Measurements from ENCODE around the gene EFNA4.
A peak's percentile ranks its signal among the peaks of the same experiment; 100 is the strongest.

The EFNA4 gene, protein sequence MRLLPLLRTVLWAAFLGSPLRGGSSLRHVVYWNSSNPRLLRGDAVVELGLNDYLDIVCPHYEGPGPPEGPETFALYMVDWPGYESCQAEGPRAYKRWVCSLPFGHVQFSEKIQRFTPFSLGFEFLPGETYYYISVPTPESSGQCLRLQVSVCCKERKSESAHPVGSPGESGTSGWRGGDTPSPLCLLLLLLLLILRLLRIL

DNA sequence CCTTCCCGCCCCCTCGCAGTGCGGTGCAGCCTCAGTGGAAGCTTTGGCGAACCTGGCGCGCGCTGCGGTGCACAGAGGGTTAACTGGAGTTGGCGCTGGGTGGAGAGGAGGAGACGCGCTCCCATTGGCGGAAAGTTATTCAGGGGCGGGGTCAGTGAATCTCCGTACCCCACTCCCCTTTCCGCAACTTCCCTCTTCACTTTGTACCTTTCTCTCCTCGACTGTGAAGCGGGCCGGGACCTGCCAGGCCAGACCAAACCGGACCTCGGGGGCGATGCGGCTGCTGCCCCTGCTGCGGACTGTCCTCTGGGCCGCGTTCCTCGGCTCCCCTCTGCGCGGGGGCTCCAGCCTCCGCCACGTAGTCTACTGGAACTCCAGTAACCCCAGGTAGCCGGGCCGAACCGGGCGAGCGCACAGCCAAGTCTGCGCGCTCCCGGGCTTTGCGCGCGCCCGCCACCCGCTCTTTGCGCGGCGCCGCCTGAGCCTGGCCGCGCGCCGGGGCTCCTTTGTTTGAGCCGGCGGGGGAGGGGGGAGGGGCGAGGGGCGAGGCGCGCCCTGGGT, at the start of gene EFNA4:
Gene EFNA4 (plus strand): TSS at position 191 of the 561 bp plus-strand sequence. CDS start 84 bp downstream, at position 275.
- DNase-seq, result peak; percentile 38 to 56

DNA sequence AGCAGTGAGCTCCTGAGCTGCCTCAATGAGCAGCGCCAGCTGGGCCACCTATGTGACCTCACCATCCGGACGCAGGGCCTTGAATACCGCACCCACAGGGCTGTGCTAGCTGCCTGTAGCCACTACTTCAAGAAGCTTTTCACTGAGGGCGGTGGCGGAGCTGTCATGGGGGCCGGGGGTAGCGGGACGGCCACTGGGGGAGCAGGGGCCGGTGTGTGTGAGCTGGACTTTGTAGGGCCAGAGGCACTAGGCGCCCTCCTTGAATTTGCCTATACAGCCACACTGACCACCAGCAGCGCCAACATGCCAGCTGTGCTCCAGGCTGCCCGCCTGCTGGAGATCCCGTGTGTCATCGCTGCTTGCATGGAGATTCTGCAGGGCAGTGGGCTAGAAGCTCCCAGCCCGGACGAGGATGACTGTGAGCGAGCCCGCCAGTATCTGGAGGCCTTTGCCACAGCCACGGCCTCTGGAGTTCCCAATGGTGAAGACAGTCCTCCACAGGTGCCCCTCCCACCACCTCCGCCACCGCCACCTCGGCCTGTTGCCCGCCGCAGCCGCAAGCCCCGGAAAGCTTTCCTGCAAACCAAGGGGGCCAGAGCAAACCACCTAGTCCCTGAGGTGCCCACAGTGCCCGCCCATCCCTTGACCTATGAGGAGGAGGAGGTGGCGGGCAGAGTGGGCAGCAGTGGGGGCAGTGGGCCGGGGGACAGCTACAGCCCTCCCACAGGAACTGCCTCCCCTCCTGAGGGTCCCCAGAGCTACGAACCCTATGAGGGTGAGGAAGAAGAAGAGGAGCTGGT, 48.6 kb upstream of the EFNA4 start:
- no peak for DNase-seq

DNA sequence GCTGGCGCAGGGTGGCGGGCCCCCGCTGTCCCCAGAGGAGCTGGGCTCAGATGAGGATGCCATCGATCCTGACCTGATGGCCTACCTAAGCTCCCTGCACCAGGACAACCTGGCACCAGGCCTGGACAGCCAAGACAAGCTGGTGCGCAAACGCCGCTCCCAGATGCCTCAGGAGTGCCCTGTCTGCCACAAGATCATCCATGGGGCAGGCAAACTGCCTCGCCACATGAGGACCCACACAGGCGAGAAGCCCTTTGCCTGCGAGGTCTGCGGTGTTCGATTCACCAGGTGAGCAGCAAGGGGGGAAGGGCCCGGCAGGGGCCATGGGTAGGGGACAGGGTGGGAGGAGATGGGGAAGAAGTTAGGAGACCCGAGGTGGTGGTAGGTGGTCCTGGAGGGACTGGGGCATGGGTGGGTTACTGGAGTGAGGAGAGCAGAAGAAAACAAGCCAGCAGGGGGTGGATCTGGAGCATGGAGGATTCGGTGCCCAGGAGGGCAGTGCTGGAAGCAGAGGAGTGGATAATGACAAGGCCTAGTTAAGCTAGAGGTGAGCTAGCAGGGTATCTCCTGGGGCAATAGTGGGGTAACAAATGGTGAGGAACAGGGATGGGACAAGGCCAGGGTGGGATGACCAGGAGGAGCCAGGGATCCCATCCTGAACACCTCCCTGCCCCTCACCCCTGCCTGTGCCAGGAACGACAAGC, 47.9 kb upstream of the EFNA4 start:
- DNase-seq, result no peak

DNA sequence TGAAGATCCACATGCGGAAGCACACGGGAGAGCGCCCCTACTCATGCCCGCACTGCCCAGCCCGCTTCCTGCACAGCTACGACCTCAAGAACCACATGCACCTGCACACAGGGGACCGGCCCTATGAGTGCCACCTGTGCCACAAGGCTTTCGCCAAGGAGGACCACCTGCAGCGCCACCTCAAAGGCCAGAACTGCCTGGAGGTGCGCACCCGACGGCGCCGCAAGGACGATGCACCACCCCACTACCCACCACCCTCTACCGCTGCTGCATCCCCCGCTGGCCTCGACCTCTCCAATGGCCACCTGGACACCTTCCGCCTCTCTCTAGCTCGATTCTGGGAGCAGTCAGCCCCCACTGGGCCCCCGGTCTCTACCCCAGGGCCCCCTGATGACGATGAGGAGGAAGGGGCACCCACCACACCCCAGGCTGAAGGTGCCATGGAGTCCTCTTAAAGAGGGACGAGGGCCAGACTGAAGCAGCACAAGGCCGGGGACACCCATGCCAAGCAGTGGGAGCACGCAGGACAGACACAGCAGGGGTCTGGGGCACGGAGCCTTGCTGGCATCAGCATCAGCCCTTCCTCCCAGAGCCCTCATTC, 47.2 kb upstream of the EFNA4 start:
- DNase-seq, result no peak

DNA sequence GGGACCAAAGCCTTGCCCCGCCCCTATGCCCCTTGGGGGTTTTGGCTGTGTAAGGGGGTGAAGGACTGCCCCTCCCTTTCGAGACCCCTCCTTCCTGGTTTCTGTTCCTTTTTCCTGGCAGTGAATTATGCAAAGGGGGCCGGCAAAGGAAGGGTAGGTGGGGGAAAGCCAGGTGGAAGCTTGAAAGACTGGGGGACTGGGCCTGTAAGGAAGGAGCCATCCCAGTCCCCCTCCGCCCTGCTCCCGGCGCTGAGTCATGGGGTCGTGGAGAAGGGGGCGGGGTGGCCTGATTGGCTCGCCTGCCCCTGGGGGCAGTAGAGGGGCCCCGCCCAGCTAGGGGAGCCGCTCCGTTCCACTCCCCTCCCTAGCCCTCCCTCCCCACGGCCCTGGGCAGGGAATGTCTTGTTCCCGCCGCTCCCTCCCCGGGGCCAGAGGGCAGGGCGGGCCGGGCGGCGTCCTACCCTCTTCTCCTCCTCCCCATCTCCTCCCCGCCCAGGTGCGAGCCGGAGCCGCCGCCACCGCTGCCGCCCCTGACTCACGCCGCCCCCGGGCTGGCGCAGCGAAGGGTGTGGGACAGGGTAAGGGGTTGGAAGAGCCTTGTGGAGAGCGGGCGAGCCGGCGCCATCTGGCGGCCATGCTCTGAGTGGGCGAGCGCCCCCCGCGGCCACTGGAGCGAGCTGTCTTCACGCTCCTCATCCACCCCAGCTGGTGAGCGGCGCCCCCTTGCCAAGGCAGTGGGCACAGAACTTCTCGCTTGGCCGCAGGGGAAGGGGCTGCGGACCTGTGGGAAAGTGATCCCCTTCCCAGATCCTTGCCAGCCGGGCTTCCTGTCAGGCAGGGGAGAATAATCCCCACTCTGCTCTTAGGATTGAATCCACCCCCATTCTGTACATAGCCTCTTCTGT, 46.2 kb upstream of the EFNA4 start:
- DNase-seq, result peak; percentile 72 to 86

DNA sequence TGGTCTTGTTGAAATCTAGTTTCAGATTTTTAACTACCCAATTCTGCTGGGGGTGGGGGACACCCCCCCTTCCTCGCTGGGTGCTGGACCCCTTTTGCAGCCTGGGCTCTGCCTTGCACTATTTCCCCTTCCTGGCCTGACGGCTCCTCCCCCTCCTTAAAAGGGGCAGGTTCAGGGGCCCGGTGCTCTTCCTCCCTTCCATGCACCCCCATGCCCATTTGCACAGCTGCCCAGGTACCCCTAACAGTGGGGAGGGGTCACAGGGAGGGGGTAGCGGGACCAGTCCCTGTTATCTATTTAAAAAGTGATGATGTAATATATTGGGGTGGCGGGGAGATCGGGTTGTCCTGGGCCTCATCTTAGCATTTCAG, 45.6 kb upstream of the EFNA4 start:
- no peak for DNase-seq

DNA sequence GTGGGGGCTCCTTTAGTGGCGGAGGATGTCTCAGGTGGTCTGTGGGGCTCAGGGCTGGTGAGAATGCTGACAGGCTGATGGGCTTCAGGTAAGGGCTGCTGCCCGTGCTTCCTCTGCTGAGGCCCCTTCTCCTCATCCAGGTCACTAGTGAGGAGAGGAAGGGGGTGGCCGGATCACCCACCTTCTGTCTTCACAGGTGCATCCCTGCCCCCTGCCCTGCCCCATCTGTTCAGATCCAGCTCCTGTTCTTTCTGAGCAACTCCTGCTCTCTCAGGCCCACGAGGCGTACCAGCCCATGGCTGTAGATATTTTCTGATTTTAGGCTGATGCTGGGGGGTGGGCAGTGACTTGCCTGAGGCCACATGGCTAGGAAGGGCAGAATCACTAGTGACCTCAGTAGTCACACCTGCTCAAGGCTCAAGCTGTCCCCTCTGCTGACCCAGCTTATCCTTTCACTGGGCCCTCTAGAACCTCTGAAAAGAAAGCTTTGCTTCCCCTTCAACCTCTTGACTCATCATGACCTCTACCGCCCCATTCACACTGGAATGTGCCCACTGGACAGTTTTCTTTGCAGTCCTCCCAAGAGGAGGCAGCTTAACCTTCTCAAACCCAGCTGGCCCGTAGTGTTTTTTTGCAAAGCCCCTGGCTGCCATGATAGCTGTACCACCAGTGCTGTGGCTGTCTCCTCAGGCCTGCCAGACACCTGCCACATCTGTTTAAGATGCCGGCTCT, 44.8 kb upstream of the EFNA4 start:
- DNase-seq, result peak in 1 of 2 experiments; percentile 44

DNA sequence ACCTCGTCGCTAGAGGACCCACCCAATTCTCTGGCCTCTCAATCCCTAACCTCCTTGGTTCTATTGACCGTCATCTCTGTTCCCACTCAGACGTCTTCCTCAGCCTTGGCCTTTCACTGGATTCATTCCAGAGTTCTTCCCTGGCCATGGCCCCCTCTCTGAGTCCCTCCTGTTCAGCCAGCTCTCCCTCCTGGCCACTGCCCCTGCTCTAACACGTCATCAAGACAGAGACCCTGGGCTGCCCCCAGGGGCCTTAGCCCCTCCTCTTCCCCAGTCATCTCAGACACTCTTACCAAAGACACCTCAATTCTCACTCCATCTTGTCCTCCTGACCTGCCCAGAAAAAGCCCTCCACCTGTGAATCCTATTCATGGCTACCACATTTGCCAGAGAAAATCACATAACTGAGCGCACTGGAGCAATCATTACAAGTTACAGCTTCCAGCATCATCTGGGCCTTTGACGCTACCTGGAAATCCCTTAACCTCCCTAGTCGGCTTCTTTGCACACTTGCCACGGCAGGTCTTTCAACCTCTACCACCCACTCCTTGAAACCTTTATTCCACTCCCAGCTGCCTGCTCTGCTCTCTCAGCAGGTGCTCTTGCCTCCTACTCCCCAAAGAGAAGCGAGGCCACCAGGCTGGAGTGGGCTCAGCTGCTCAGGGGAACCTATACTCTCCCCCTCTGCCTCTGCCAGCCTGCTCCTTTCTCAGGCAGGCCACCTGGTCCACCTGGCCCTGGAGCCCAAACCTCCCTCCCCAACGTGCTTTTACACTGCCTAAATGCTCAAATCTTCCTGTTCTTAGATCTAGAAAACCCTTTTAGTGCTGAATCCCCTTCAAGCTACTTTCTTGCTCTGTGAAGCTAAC, 43.9 kb upstream of the EFNA4 start:
- DNase-seq, result no peak

DNA sequence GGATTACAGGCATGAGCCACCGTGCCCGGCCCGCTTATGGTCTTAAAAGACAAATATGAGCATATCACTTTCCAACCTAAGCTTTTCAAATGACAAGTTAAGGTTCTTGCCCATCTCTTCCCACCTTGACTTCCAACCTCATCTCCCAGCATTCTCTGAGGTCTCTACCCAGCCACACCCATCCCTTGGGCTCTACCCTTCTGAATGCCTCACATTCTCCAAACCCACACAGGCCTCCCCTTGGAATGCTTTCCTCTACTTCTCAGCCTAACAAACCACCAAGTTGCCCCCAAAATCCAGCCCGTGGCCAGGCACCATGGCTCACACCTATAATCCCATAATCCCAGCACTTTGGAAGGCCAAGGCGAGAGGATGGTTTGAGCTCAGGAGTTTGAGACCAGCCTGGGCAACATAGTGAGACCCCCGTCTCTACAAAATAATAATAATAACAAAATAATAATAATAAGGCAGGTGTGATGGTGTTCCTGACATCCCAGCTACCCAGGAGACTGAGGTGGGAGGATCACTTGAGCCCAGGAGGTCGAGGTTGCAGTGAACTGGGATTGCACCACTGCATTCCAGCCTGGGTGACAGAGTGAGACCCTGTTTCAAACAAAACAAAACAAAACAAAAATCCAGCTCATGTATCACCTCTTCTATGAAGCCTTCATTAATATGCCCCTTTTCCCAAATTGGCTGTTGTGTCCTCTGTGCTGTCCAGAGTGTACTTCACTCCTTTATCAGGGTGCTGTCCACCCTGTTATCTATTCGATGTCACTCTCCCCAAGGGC, 41.2 kb upstream of the EFNA4 start:
- DNase-seq, result no peak

DNA sequence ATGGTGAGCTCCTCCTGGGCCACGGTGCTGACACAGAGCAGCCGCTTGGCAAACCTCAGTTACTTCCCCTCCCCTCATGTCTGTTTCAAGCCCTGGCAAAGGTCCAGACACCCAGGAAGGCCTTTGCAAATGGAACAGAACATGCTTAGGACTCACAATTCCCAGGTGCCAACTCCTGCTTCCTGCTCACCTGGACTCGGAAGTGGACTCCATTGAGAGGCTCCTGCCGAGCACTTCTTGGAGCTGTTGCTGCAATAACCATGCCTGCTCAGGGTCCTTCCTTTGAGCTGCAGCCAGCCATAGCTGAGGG, 40.7 kb upstream of the EFNA4 start:
- DNase-seq, result no peak

DNA sequence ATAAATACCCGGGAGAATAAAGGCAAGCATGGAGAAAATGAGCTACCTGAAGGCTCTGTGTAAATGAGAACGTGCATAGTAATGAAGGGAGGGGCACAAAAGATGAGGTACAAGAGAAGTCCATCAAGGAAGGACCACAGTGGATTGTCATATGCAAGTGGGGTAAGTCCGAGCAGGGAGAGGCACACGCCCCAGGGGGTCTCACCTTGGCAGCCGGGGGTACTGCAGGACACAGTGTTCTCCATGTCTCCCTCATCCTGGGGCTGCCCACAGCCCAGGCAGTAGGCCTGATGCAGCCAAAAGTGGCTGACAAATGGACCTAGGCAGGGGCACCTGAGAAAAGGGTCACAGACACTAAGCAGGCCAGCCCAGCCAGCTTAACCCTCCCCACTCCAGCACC, 39.9 kb upstream of the EFNA4 start:
- DNase-seq, result no peak

DNA sequence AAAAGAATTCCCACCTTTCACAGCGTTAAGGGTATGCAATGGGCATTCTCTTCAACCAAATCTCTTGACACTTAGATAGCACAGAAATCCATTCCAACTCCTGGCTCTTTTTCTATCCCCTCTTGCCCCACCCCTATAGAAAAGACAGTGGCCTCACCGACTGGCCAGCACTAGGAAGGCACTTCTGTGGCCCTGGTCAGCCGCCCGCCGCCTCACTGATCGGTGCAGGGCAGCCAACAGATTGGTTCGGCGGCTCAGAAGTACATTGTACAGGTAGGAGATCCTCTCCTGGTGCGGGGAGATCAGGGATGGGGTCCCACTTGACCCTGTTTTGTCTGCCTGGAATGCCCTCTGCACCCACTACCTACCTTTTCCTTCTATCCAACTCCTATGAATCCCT, 39.2 kb upstream of the EFNA4 start:
- no peak for DNase-seq

DNA sequence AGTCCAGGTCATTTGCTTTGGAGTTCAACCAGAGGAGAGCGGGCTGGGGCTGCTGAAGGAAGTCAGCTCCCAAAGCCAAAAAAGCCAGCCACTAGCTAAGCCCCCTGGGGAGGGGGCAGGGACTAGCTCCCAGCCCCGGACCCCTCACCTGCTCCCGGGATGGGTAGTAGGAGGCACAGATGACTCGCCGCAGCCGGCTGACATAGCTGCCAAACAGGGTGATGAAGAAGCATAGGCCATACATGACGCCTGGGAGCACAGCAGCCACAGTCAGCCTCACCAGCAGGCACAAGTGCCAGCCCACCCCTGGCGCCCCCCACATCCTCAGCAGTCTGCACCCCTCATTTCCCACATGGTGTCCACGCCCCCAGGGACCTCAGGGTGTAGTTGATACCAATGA, 37.4 kb upstream of the EFNA4 start:
- DNase-seq, result no peak

DNA sequence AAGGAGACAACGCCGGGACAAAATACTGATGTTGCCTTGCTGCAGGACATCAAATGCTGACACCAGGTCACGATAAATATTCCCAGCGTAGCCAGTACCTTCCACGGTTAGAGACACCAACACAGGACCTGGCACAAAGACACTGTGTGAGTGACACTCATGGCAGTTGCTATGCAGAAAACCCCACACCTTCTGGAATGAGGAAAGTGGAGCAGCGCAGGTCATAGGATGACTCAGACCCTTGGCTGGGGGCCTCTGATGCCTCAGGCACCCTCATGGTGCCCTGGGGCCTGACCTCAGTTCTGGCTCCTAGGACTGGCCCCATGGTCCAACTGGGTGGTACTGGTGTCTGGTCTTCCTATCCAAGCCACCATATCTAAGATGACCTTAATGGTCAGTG, 37.0 kb upstream of the EFNA4 start:
- DNase-seq, result no peak

DNA sequence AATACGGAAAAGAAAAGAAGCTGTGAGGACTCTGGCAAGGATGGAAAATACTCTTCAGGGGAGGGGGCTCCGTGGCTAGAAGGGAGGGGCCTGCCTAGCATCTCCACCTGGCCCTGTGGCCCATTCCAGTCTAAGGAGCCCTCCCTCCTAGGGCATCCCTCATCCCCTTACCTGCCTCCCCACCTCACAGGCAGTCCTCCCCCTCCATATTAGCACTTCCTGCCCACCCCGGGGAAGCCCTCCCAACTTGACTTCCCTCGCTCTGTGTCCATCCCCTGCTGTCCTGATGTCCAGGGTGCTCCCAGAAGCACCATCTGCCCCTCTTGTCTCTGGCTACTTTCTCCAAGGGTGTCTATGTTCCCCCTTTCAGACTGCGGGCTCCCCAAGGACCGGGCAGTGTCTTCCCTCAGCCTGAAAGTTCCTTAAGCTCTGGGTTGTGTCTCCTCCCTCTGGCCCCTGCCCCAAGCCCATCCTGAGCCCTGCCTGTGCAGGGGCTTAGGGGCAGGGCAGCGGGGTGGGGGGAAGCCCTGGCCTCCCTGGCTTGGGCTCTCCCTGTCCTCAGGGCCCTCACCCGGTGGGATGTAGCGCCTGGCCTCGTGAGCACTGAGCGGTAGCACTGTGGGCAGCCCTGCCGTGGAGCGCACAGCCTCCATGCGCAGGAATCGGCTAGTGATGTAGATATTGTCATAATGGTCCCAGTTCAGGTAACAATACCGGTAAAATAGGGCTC, 33.9 kb upstream of the EFNA4 start:
- no peak for DNase-seq

DNA sequence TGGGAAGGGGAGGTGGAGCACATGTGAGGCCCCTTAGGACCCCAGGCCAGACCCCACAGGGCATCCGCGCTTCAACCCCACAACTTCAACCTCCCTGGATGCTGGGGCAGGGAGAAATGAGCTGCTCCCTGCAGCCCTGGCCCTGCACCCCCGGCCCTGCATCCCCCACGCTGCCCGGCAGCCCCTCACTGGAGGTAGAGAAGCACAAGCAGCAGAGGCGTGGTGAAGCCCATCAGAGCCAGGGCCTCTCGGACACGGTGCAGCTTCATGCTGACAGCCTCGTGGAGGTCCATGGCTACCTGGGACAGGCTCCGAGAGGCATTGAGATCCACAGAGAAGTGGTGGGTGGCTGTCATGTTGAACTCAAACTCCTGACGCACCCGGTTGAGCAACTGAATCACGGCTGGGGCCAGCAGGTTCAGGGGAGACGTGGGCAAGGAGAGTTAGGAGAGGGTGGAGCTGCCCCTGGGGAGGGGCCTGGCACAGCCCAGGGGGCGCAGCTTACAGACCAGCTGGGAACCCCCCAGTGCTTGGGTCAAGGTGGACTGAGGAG, 33.2 kb upstream of the EFNA4 start:
- DNase-seq, result no peak

DNA sequence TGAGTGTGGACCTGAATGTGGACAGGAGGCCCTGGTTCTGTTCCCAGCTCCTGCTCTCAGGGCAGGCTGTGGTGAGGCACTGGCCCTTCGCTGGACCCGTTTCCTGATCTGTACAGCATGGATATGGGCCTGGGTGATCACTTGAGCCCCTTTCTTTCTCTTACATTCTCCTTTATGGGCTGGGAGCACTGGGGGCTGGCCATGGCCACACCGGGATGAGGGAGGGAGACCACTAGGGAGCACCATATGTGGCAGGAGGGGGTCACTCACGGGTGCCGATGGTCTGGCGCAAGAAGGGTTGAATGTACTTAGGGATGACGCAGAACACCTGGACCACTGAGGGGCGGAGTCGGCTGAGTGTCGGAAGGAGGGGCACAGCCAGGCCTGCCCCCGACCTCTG, 32.6 kb upstream of the EFNA4 start:
- DNase-seq, result no peak

DNA sequence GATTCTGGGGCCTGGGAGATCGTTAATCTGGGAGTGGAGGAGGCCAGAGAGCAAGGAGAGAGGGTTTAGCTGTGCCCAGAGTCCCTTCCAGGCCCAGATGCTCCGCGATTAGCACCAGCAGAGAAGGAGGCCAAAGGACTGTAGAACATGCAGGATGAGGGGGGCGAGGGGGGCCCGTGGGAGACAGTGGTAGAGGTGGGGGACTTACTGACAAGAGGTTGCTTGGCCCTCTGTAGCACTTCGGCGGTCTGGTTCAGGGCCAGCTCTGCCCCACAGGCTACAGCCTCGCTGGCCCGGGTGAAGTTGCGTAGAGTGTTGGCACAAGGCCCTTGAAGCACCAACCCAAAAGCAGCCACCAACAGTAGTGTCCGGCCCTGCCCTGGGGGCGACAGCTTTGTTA, 30.7 kb upstream of the EFNA4 start:
- no peak for DNase-seq

DNA sequence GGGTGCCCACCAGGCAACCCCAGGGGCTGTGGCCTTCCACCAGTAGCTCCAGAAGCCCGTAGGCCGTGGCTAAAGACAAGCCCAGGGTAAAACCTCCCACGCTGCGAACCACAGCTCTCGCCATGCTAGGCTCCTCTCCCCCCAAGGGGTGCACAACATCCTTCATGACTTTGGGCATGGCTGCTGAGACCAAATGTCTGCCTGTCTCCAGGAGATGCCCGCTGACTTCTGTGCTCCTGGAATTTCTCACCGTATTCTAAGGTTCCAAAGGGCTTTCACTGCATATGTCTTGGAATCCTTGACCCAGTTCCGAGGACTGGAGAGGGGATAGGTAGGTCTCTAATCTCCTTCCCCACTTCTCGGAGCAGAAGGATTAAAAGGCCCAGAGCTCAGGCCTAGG, 30.0 kb upstream of the EFNA4 start, which contains the start of the genes DCST1 and DCST2:
Gene DCST1 (plus strand): TSS at position 301 of the 400 bp plus-strand sequence. CDS start 213 bp downstream, outside the sequence.
Gene DCST2 (minus strand): TSS at position 258 of the 400 bp plus-strand sequence. CDS start 80 bp downstream, at position 178.
- DNase-seq, result no peak
